ENCODE data around the gene SETD1B.
"Not testable (repeated sequence)": the region's sequence is repeated elsewhere in the genome, so short reads cannot be mapped to it uniquely, and the experiment has no call there.

The SETD1B gene

GRCh38 chr12:121803861-121804416 is at the start of gene SETD1B:
Gene SETD1B (plus strand): TSS chr12:121804009. CDS start chr12:121804738, 729 bp downstream.
- no peak for DNase-seq (ENCODE audit: low read depth, low spot score)

GRCh38 chr12:121754836-121755235 is 49.0 kb upstream of the SETD1B start:
- DNase-seq (ENCODE audit: low read depth, low spot score) = no peak

DNA sequence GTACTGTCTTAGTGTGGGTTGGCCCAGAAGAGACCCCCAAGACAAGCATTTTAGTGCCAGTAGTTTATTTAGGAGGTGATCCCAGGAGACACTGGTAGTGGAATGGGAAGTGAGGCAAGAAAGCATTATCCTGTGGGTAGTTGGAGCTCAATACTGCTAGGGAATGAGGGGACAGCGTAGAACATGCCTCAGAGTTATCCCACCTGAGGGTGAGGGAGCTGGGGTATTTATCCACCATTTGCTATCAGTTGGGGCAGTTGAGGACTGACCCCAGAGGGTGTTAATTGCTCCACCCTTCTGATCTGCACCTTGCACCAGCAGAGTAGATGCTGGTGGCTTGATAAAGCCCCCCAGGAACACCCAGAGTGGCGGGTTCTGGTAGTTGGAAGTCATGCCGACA is 48.2 kb upstream of the SETD1B start:
- no peak for DNase-seq (ENCODE audit: low read depth, low spot score)

DNA sequence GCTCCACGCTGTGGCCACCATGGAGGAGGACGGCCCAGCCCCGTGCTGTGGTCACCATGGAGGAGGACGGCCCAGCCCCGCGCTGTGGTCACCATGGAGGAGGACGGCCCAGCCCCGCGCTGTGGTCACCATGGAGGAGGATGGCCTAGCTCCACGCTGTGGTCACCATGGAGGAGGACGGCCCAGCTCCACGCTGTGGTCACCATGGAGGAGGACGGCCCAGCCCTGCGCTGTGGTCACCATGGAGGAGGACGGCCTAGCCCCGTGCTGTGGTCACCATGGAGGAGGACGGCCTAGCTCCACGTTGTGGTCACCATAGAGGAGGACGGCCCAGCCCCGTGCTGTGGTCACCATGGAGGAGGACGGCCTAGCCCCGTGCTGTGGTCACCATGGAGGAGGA is 45.3 kb upstream of the SETD1B start:
- DNase-seq (ENCODE audit: low read depth, low spot score) = not testable (repeated sequence)

DNA sequence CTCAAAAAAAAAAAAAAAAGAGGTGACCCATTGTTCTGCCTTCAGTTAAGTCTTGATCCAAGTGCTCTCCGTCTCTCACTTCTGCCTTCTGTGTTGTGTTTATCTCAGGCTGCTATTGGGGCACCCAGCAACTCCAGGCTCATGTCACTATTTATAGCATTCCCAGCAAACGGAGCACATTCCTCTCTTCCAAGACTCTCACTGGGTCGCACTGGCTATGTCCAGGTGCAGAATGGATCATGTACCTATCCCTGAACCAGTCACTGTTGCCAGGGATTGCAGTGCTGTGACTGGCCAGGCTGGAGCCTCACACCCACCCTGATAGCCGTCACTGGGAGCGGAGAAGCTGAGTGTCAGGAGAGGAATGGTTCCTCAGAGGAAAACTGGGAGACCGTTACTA is 41.5 kb upstream of the SETD1B start:
- DNase-seq (ENCODE audit: low read depth, low spot score) = no peak

DNA sequence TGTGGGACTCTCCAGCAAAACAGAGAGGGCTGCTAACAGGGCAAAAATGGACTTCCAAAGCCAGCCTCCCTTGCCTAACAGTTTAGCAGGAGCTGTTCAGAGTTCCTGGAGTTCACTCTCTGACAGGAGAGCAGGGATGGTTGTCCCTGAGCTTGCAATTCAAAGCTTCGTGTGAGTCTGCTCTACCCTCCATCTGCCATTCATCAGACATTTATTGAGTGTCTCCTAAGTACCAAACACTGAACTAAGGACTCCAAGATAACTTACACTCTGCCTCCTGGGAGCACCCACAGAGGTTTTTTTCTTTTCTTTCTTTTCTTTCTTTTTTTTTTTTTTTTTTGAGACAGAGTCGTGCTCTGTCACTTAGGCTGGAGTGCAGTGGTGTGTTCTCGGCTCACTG is 39.0 kb upstream of the SETD1B start:
- no peak for DNase-seq (ENCODE audit: low read depth, low spot score)

DNA sequence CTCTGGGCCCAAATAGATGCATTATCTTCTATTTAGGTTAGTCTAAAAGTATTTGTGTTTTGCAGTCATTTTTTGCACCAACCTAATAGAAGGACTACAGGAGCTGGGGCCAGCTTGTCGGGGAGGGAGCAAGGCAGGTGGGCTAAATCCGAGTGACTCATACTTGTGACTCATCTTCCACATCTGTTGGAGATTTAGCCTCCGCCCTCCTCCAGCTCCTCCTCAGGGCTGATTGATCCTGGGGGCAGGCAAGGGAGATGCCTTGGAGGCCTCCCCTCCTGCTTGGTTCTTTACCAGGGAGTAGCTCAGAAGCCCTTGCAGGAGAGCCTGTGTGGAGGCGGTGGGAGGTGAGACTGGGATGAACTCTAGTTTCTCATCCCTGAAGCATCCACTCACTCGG is 38.2 kb upstream of the SETD1B start:
- DNase-seq (ENCODE audit: low read depth, low spot score) = peak; percentile 89

GRCh38 chr12:121766290-121767039 is 37.3 kb upstream of the SETD1B start:
- no peak for DNase-seq (ENCODE audit: low read depth, low spot score)

DNA sequence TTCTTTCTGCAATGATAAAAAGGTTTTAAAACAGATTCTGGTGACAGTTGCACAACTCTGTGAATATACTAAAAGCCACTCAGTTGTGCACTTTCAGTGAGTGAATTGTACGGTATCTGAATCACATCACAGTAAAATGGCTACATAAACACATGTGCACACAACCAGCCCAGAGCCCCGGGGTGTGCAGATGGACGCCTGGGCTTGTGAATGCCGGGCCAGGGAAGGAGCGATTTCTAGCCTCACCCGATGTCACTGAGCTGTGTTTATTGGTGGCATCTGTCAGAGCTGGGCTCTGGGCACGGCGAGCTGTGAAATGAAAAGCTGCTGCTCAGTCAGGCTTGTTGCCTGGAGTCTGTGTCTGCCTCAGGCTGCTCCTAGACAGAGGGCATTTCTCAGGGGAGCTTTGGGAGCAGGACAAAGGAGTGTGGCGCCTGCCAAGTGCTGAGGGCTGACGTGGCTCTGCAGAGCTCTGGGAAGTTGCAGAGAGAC is 36.2 kb upstream of the SETD1B start:
- no peak for DNase-seq (ENCODE audit: low read depth, low spot score)

DNA sequence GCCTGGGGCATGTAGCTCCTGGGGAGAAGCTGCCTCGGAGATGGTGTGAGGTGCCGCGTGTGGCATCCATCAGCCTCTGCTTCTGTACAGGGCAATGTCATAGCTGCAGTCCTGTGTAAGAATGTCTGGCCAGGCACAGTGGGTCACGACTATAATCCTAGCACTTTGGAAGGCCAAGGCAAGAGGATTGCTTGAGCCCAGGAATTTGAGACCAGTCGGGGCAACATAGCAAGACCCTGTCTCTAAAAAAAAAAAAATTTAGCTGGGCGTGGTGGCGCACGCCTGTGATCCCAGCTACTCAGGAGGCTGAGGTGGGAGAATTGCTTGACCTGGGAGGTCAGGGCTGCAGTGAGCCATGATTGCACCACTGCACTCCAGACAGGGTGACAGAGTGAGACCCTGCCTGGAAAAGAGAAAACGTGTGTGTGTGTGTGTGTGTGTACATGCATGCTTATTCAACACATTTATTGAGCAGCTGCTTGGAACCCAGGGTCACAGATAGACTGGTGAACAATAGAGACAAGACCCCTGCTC is 34.4 kb upstream of the SETD1B start:
- DNase-seq (ENCODE audit: low read depth, low spot score) = no peak

DNA sequence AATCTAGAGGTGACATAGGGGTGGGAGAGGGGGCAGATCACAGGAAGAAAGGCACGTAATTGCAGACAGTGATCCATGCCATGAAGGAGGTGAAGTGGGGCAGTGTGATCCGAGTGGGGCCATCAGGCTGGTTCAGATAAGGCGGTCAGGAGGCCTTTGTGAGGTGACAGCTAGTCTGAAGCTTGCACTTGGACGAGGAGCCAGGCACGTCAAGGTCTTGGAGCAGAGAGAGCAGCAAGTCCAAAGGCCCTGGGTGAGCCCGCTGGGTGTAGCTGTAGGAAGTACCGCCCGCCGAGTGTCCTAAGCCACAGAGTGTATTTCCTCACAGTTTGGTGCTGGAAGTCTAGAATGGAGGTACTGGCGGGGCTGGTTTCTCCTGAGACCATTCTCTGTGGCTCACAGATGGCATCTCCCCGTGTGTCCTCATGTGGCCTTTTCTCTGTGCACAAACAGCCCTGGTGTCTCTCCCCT is 33.9 kb upstream of the SETD1B start:
- no peak for DNase-seq (ENCODE audit: low read depth, low spot score)

DNA sequence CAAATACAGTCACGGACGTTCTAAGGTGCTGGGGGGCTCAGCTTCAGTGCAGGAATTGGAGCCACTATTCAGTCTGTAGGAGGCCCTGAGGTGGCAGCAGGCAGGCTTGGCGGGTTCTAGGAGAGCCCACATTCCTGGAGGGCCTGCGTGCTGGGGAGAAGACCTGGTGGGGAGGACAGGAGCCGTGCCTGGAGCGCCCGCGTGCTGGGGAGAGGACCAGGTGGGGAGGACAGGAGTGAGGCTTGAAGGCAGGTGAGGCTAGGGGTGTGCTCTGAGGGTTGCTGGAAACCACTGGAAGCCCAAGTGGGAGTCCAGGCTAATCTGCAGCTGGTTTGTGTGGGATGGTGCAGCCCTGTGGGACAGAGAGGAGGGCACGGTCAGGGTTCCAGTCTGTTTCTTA is 33.4 kb upstream of the SETD1B start:
- DNase-seq (ENCODE audit: low read depth, low spot score) = no peak

DNA sequence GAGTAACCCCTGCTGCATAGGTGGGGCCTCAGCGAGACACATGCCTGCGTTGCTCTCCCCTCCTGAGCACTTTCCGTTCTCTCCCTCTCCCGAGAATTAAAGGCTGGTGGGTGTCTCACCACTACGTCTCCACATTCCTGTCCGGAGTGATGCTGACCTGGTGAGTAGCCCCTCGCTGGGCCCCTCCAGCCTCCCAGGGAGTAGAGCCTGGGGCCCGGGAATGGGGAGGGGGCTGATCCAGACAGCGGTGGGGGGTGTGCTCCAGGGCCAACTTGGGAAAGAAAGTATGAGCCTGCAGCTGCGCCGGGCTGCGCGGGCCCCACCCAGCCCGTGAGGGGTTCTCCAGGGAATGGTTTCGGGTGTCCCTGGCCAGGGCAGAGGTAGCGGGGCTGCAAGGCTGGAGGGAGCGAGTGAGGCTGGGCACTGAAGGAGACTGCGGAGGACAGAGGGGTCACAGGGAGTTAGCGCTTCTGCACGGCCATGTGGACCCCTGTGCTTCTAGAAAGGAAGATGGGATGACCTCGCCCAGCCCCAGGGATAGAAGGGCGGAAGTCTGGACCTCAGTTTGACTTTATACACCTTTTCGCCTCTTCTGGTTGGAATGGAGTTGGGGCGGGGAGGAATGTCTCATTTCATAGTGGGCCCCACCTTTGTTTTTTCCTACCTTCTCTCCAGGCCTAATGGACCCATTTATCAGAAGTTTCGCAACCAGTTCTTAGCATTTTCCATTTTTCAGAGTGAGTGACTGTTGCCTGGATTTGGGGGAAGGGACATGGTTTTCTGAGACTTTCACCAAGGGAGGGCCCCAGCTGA is 32.8 kb upstream of the SETD1B start:
- DNase-seq (ENCODE audit: low read depth, low spot score) = no peak

DNA sequence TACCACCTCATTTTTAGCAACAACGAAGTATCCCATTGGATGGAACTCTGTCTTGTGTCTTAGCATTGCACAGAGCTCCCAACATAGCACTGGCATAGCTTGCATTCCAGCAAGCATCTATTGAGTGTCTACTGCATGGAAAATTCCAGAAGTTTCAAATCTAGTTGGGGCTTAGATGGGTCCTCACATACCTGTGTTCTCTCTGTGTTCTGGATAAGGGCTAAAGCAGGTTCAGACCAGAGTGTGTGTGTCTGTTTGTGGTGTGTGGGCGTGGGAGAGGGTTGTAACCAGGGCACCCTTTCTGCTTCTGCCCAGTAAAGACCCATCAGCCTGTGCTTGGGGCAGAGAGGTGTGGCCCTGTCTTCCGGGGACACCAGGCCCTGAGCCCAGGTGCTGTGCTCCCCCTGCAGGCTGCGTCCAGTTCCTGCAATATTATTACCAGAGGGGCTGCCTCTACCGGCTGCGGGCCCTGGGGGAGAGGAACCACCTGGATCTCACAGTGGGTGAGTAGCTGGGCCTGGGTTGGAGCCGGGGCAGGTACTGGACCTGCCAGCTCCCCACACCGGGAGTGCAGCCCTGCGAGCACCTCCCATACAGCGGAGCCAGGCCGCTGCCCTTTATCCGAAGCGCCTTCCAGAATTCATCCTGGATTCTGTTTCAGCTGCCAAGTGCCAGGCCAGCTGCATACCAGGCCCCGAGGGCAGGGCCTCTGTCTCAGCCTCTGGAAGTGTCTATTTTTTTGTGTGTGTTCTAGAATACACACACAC is 30.6 kb upstream of the SETD1B start:
- no peak for DNase-seq (ENCODE audit: low read depth, low spot score)

GRCh38 chr12:121774968-121775474 is 28.8 kb upstream of the SETD1B start:
- no peak for DNase-seq (ENCODE audit: low read depth, low spot score)

DNA sequence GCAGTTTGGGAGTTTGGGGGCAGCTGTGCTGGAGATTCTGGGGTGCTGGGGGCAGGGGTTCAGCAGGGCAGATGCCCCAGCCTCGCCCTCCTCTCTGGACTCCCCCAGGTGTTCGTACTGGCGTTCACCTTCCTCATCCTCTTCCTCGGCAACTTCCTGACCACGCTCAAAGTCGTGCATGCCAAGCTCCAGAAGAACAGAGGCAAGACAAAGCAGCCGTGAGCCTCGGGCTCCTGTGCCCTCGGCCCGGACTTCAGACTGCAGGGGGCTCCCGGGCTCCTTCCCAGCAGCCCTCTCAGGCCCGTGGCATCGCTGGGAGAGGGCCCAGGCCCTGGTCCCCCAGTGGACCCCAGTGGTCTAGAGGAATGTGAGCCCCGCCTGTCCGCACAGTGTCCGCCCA is 28.3 kb upstream of the SETD1B start:
- DNase-seq (ENCODE audit: low read depth, low spot score) = no peak

- DNase-seq (ENCODE audit: low read depth, low spot score) = no peak
Measured at GRCh38 chr12:121776190-121777098, 27.4 kb upstream of the SETD1B start.

DNA sequence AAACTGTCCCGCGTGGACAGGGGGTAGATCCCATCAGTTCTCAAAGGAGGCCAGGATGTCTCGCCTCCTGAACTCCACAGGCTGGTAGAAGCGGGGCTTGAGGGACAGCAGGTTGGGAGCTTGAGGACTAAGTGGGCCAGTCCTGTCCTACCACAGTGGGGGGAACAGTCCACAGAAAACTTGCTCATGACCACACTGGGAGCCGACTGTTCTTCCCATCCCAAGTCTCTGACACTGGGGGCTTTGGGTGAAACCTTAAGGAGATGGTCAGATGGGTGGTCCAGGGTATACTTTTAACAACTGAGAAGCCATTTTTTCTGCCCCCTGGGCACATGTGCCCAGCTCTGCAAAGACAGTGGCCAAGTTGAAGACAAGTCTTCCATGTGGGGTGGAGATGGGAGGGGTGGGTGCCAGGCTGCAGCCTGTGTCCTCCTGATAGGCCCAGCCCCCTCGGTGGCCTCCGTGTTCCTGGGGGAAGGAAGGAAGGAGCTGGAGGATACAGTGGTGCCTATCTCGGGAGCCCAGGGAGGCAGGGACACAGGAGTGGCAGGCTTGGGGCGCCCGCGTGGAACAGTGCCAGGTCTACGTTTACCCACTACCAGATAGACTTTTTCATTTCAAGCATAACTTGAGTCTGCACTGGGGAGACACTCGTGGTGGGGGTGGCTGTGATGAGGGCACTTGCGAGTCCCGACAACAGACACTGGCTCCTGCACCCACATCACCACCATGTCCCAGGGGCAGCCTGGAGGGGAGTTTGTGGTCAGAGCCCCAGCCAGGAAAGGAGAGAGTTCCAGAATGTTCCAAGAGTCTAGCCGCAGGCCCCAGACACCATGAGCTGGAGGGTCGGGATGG is 25.0 kb upstream of the SETD1B start:
- DNase-seq (ENCODE audit: low read depth, low spot score) = no peak

GRCh38 chr12:121779422-121779895 is 24.4 kb upstream of the SETD1B start:
- DNase-seq (ENCODE audit: low read depth, low spot score) = no peak
